Lower lobe of right lung (tissue), 2 donors: ENCODE results near the gene CRISP3. TPM values are rescaled to one million over a fixed set of nuclear protein-coding genes. Genes with fewer than 3 reads are reported as not detected.
A peak's percentile ranks its signal among the peaks of the same experiment; 100 is the strongest.
"Not testable (repeated sequence)": the region's sequence is repeated elsewhere in the genome, so short reads cannot be mapped to it uniquely, and the experiment has no call there.

ENCODE experiments used
- ATAC-seq, 2 donors: fragments of 200-7000 bp; cut with Tn5 transposase; one replicate each; pipeline ENCODE4 v1.9.1; 2020 to 2022; ENCODE audit warnings: mild to moderate bottlenecking in 2 of 2, moderate library complexity in 2 of 2
- DNase-seq: peaks from one replicate; pipeline ENCODE4 v3.0.0-alpha.2; 2020
- H3K27ac ChIP-seq: fragments of 200-600 bp; one replicate; pipeline ENCODE4 v1.8.0; 2022
- H3K27me3 ChIP-seq: fragments of 200-600 bp; one replicate; pipeline ENCODE4 v1.8.0; 2022; ENCODE audit warnings: low read depth
- H3K36me3 ChIP-seq: fragments of 200-600 bp; one replicate; pipeline ENCODE4 v1.8.0; 2022; ENCODE audit warnings: mild to moderate bottlenecking
- H3K4me1 ChIP-seq: fragments of 200-600 bp; one replicate; pipeline ENCODE4 v1.8.0; 2022
- H3K4me3 ChIP-seq: fragments of 200-600 bp; one replicate; pipeline ENCODE4 v1.8.0; 2022; ENCODE audit warnings: mild to moderate bottlenecking
- H3K9me3 ChIP-seq: fragments of 200-600 bp; one replicate; pipeline ENCODE4 v1.8.0; 2022
- intact Hi-C: fragments of 100-400 bp; cut with DNase I; formaldehyde crosslinking; loops from one replicate; pipeline ENCODE4 v1.11.0; 2022
- total RNA-seq: library from RNA; stranded (reverse); fragmentation: NEBNext Ultra II Directional; extraction: Animal tissue kit (Norgen Biotek cat#: 25700); gene quantifications from one replicate; pipeline ENCODE4 v1.2.1, GENCODE V29; 2021
- TF ChIP-seq, protein P1 (sequence below): fragments of 200-600 bp; IDR thresholded peaks from one replicate; pipeline ENCODE4 v1.8.0; 2022; ENCODE audit warnings: antibody characterized with exemption, mild to moderate bottlenecking
- donor health status: DM: no; HTN: yes; CAD: no; lungs with severe emphysema.

The CRISP3 gene
- total RNA-seq, 1 donor from 2014 or later, result 2.5 TPM

DNA sequence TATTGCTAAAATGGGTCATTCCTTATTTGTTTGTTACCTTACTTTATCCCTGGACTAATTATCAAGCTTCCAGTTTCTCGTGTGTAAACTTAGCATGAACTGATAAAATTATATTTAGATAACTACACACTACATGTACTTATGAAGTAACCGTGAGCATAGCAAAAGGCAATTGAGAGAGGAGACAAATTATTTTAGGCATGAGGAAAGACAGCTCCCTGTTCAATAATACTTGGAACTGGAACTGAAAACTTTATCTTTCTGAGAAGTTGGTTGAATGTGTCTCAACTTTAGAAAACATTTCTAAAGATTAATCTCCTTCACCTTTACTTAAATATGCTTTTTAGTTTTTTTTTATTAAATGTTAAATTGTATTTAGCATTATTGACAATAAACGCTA lies 11.4 kb downstream of the CRISP3 start:
- no peak for DNase-seq
- H3K36me3 ChIP-seq, result no peaks in the 10 kb centered on the region
- TF ChIP-seq, protein P1, sequence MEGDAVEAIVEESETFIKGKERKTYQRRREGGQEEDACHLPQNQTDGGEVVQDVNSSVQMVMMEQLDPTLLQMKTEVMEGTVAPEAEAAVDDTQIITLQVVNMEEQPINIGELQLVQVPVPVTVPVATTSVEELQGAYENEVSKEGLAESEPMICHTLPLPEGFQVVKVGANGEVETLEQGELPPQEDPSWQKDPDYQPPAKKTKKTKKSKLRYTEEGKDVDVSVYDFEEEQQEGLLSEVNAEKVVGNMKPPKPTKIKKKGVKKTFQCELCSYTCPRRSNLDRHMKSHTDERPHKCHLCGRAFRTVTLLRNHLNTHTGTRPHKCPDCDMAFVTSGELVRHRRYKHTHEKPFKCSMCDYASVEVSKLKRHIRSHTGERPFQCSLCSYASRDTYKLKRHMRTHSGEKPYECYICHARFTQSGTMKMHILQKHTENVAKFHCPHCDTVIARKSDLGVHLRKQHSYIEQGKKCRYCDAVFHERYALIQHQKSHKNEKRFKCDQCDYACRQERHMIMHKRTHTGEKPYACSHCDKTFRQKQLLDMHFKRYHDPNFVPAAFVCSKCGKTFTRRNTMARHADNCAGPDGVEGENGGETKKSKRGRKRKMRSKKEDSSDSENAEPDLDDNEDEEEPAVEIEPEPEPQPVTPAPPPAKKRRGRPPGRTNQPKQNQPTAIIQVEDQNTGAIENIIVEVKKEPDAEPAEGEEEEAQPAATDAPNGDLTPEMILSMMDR, result no peak
- no peak overlapping the region for H3K27ac ChIP-seq
- H3K27me3 ChIP-seq, result no peaks in the 10 kb centered on the region
- no peak for ATAC-seq
- intact Hi-C loops, result no loop called here
- H3K4me3 ChIP-seq, result no peak overlapping the region
- no peaks in the 10 kb centered on the region for H3K4me1 ChIP-seq
- H3K9me3 ChIP-seq, result no peaks in the 10 kb centered on the region

DNA sequence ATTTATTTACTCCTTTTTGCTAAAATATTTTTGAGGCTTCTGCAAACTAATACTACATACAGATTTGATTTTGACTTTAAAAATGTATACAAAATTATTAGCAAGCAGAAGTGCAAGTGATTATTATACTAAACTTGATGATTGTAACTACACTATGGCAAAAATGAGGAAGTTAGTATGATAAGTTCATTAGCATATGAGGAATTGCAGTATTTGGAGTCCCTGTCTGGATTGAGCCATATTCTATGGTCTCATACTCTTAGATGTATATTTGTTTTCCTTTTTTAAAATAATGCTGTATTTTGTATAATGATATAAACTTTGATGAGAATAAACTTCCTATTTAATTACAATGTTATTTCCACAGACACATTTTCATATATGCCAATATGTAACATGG lies 13.9 kb downstream of the CRISP3 start:
- no peaks in the 10 kb centered on the region for H3K9me3 ChIP-seq
- no peak for ATAC-seq
- no peak overlapping the region for H3K27ac ChIP-seq
- intact Hi-C loops, result no loop called here
- H3K36me3 ChIP-seq, result no peaks in the 10 kb centered on the region
- DNase-seq, result no peak
- no peaks in the 10 kb centered on the region for H3K27me3 ChIP-seq
- TF ChIP-seq, protein P1, result no peak
- H3K4me3 ChIP-seq, result no peak overlapping the region
- no peaks in the 10 kb centered on the region for H3K4me1 ChIP-seq

DNA sequence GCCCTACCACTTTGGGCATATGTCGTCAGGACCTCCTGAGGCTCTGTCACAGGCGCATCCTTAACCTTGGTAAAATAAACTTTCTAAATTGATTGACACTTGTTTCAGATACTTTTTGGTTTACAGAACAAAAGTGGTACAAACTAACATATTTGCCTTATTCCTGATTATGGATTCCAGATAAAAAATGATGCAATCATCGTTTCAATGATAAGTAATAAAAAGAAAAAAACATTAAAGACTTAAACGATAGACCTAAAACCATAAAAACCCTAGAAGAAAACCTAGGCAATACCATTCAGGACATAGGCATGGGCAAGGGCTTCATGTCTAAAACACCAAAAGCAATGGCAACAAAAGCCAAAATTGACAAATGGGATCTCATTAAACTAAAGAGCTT lies 20.3 kb downstream of the CRISP3 start:
- intact Hi-C loops, H3K4me3 ChIP-seq: not testable (repeated sequence)

DNA sequence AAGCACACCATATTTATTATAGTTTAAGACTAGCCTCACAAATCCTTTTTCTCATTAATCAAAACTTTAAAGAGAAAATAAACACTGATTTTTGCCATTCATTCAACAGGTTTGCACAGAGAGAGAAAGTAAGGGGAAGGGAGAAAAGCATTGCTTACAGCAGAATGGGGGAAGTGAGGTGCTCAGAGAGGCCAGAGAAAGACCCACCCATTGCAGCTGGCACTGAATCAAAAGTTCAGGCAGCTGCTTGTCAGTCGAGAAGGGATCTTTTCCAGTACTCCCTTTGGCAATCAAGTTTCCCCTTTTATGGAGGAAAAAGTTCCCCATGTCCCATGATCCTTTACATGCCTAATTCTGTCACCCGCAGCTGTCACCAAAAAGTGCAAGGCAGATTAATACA lies 22.9 kb downstream of the CRISP3 start:
- Histone ChIP-seq H3K27ac (no peak overlapping the region), H3K4me1 (no peaks in the 10 kb centered on the region), H3K36me3 (no peaks in the 10 kb centered on the region), H3K27me3 (no peaks in the 10 kb centered on the region), H3K4me3 (no peak overlapping the region), H3K9me3 (peaks cover 3% of the 10 kb centered on the region)
- TF ChIP-seq, protein P1, result no peak
- DNase-seq (no peak), ATAC-seq (no peak)
- intact Hi-C loops, result no loop called here

More for the DNA sequence above, 20.3 kb downstream of the CRISP3 start:
- not testable (repeated sequence) for DNase-seq, ATAC-seq, H3K27ac ChIP-seq, H3K4me1 ChIP-seq, H3K36me3 ChIP-seq, H3K9me3 ChIP-seq, H3K27me3 ChIP-seq

DNA sequence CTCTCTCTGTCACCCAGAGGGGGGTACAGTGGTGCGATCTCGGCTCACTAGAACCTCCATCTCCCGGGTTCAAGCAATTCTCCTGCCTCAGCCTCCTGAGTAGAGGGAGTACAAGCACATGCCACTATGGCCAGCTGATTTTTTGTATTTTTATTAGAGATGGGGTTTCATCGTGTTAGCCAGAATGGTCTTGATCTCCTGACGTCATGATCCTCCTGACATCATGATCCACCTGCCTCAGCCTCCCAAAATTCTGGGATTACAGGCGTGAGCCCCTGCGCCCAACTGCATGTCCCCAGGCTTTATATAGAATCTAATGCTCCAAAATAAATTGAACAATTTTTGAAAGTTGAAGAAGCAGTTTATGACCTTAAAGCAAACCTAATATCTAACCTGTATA lies 23.8 kb downstream of the CRISP3 start:
- H3K27ac ChIP-seq, result no peak overlapping the region
- peaks cover 3% of the 10 kb centered on the region for H3K9me3 ChIP-seq
- H3K4me1 ChIP-seq, result no peaks in the 10 kb centered on the region
- intact Hi-C loops, result no loop called here
- ATAC-seq (no peak), DNase-seq (no peak)
- H3K4me3 ChIP-seq, result no peak overlapping the region
- TF ChIP-seq, protein P1, result no peak
- H3K27me3 ChIP-seq, result no peaks in the 10 kb centered on the region
- H3K36me3 ChIP-seq, result no peaks in the 10 kb centered on the region

DNA sequence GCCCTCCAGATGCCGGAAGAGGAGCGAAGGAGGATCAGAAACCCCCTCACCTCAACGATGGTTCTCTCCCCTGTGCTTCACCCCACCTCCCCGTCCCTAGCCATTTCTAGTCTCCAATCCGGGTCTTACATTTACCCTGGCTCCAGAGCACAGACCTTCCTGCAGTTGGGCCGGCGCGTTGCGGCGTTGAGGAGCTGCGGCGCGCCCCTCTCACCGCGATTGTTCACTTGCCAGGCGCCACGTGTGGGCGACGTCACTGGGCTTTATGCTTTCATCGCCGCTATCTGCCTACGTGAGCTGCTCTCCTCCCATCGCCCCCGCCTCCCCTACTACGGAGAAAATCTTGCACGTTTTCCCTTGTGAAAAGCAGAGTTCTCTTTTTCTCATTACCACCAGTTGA lies 30.8 kb downstream of the CRISP3 start, which contains the start of gene CRISP2:
Gene CRISP2, minus strand, starts transcription at position 198 of the 400 bp plus-strand sequence. CDS start 4,347 bp downstream, outside the sequence.
- H3K36me3 ChIP-seq, result no peaks in the 10 kb centered on the region
- H3K27ac ChIP-seq, result no peak within 1 kb of the TSS
- DNase-seq (peak; percentile 40), ATAC-seq (peak in 1 of 2 donors; percentile 32)
- TF ChIP-seq, protein P1, result no peak
- H3K4me1 ChIP-seq, result no peaks in the 10 kb centered on the region
- intact Hi-C loops, result no loop called here
- H3K9me3 ChIP-seq, result no peaks in the 10 kb centered on the region
- H3K27me3 ChIP-seq, result no peaks in the 10 kb centered on the region
- no peak within 1 kb of the TSS for H3K4me3 ChIP-seq
